ENCODE measurements around the gene HSPA1B. TPM values are rescaled to one million over a fixed set of nuclear protein-coding genes. Genes with fewer than 3 reads are reported as not detected.
"Not testable (repeated sequence)": the region's sequence is repeated elsewhere in the genome, so short reads cannot be mapped to it uniquely, and the experiment has no call there.

HSPA1B gene
- total RNA-seq: 100 to 1,000 TPM; 142 to 192 TPM
- long read RNA-seq, transcript HSPA1B-201 (1 exons, 2,521 nt): major isoform, 18 of 19 reads
- long read RNA-seq, partial matches to known transcripts: 0 of 19 reads
- long read RNA-seq, other reads (novel, unspliced or antisense): 1 of 19 reads

- peak; percentile 93 to 96 for ATAC-seq
- intact Hi-C loops (cut with DNase I): no loop called here
- DNase-seq: peak; percentile 99
These were observed at the start of gene HSPA1B for GRCh38 chr6:31827286-31828079. Gene HSPA1B, plus strand, starts transcription at chr6:31827738. Its CDS starts 213 bp downstream, at chr6:31827951.

DNA sequence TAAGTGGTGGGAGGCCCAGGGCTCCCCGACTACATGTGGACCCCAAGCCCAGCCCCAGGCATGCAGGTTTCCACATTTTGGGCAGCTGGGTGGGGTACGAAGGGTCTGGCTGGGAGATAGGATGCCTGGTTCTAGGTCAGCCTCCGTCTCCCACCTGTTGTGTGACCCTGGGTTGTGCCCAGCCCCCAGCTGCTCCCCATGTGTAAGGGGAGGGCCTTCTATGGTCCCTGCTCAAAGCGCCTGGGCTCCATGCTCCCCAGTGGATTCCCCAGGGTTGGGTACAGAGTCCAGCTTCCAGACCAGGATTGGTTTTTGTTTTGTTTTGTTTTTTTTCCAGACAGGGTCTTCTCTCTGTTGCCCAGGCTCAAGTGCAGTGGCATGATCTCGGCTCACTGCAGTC, 49.3 kb upstream of the HSPA1B start:
- intact Hi-C loops (cut with DNase I): loop anchor here in 1 of 2 donors (5.0 kb wide), 1 partner anchor 54 kb away; no protein-coding TSS in a partner anchor
- no peak for DNase-seq
- ATAC-seq: no peak

- ATAC-seq (no peak), DNase-seq (no peak)
- intact Hi-C loops (cut with DNase I): loop anchor here in 1 of 2 donors (5.0 kb wide), 1 partner anchor 53 kb away; no protein-coding TSS in a partner anchor
These were observed 48.3 kb upstream of the HSPA1B start for GRCh38 chr6:31778999-31779885.

GRCh38 chr6:31779908-31780307, 47.6 kb upstream of the HSPA1B start:
- intact Hi-C loops (cut with DNase I): loop anchor here in 1 of 2 donors (5.0 kb wide), 1 partner anchor 52 kb away; no protein-coding TSS in a partner anchor
- DNase-seq: no peak
- no peak for ATAC-seq

GRCh38 chr6:31780507-31781243, 46.9 kb upstream of the HSPA1B start:
- intact Hi-C loops (cut with DNase I): no loop called here
- no peak for DNase-seq
- no peak for ATAC-seq

DNA sequence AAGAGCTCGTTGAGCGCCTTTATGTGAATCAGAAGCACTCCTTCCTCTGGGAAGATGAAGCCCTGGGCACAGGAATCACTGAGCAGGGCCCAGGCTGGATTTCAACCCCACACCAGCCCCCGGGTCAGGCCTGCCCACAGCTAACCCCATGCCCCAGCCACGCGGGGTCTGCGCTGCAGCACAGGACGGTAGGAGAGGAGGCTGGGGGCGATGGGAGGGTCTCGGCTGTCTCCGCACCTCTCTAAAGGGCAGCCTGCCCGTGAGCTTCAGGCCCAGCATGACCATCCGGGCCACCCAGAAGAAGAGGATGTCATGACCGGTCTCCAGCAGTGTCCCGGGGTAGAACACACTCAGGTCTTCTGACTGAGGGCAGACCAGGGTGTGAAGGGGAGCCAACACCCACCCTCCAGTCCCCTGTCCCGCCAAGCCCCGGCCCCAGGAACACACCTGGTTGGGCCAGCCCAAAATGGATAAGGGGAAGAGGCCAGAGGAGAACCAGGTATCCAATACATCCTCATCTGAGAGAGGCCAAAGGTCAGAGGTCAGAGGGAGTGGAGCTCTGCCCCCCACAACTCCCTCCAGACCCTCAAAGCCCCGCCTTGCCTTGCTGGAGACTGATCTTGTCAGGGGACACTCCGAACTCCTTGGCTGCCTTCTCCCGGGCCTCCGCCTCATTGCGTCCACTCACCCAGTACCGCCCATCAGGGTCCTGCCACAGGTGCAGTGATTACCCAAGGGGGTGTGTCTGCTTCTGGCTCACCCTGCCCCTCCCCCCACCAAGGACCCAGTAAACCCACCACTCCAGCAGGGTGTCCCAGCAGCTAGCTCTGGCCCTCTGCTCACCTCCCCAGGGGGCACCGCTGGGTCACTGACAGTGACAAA, 46.1 kb upstream of the HSPA1B start:
- no peak for DNase-seq

GRCh38 chr6:31782126-31782855, 45.2 kb upstream of the HSPA1B start:
- intact Hi-C loops (cut with DNase I): no loop called here
- no peak for ATAC-seq
- no peak for DNase-seq

More for the DNA sequence above, 46.1 kb upstream of the HSPA1B start:
- ATAC-seq: no peak
- intact Hi-C loops (cut with DNase I): no loop called here

DNA sequence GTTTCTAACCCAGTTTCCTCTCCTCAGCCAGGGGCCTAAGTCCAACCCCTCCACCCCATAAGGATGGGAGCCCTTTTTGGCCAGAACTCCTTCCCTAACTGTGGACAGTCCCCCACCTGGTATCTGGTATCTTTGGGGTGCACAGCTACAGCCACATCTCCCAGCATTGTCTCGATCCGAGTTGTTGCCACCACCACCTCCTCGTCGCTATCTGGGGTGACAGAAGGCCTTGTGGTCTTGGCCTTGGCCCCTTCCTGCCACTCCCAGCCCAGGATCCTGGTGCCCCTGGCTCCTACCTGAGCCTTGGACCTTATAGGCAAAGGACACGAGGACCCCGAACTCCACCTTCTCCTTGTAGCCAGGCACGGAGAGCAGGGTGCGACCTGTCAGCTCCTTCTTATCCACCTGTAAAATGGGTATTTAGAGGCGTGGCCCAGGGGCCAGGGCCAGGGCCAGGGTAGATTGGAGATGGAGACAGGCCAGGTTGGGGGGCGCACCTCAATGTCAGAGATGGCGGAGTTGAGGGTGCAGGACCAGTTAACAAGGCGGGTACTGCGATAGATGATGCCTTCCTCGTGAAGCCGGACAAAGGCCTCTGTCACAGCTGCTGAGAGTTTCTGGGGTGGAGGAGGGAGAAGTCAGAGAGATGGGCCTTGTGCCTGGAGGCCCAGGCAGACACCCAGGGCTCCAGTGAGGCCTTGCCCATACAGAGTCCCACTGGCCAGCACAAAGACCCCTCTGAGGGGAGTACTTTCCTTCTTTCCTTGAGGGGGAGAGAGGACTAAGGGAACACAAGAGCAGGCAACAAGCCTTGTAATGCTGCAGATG, 43.2 kb upstream of the HSPA1B start:
- intact Hi-C loops (cut with DNase I): no loop called here
- ATAC-seq (no peak), DNase-seq (no peak)

GRCh38 chr6:31785475-31785874, 42.1 kb upstream of the HSPA1B start:
- intact Hi-C loops (cut with DNase I): no loop called here
- no peak for DNase-seq
- no peak for ATAC-seq

DNA sequence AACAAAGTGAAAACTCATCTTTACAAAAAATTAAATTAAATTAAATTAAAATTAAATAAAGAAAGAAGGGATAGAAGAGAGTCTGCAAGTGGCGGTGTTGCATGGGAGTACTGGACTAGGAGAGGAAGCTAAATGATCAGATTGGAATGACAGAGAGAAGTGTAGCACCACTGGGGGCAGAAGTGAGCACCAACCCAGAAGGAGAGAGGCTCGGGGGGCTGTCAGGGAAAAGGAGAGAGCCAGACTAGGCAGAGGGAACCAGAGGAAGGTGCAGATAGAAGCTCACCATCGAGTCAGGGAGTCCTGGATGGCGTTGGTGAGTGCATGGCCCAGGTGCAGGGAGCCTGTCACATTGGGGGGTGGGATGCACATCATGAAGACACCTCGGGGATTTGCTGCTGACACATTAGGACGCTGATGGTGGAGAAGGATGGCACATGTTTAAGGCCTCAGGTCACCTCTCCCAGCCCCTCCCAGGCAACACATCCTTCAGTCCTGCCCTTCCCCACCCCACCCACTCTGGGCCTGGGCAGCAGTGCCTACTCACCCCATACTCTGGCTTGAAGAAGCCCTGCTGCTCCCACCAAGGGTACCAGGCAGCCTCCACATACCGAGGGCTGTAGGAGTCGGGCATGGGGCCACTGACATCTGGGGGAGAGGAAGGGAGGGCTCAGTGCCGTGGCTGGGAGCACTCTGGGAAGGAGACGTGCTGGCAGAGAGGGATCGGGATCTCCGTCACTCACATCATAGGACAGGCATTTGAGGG, 36.0 kb upstream of the HSPA1B start:
- ATAC-seq (no peak), DNase-seq (no peak)
- intact Hi-C loops (cut with DNase I): loop anchor here in 1 of 2 donors (10.0 kb wide), 1 partner anchor 57 kb away; the partner anchor contains the start of gene CLIC1

GRCh38 chr6:31792090-31792374, 35.5 kb upstream of the HSPA1B start:
- ATAC-seq (no peak), DNase-seq (no peak)
- intact Hi-C loops (cut with DNase I): loop anchor here in 1 of 2 donors (10.0 kb wide), 1 partner anchor 57 kb away; the partner anchor contains the start of gene CLIC1

DNA sequence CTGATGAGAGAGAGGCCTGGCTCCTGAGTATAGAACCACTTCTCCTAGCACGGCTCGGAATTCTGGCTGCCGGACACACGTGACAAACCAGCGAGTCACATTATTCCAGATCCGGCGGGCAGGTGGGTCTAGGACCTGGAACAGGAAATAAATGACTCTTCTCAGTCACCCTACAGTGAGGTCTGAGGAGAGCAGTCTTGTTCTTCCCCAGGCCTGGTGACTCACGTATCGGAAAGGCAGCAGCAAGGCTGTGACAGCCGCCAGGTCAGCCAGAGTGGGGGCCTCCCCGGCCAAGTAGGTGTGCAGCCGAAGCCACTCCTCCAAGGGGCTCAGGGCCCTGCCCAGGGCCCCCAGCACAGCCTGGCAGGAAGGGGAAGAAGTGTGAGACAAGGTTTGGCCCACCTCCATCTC, 34.8 kb upstream of the HSPA1B start:
- ATAC-seq (no peak), DNase-seq (no peak)
- intact Hi-C loops (cut with DNase I): loop anchor here in 1 of 2 donors (10.0 kb wide), 1 partner anchor 58 kb away; the partner anchor contains the start of gene CLIC1

DNA sequence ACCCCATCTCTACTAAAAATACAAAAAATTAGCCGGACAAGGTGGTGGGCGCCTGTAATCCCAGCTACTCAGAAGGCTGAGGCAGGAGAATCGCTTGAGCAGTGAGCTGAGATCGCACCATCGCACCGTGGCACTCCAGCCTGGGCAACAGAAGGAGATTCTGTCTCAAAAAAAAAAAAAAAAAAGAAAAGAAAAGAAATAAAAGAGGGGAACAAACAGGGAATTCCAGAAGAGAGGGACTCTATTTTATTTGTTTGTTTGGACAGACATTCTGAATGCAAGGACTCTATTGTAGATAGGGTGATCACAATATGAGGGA, 33.7 kb upstream of the HSPA1B start:
- DNase-seq, ATAC-seq: not testable (repeated sequence)
- intact Hi-C loops (cut with DNase I): loop anchor here in 1 of 2 donors (10.0 kb wide), 1 partner anchor 59 kb away; the partner anchor contains the start of gene CLIC1

GRCh38 chr6:31794294-31794865, 33.2 kb upstream of the HSPA1B start:
- ATAC-seq (no peak), DNase-seq (no peak)
- intact Hi-C loops (cut with DNase I): loop anchor here in 1 of 2 donors (10.0 kb wide), 1 partner anchor 60 kb away; the partner anchor contains the start of gene CLIC1
